Measurements from ENCODE around the gene ZNF792.

GRCh38 chr19:34959021-34959420, 5.0 kb downstream of the ZNF792 start:
- no peak for TF ChIP-seq CTCF (IDR thresholded peaks at IDR 0.05)
- no peak for TF ChIP-seq POLR2AphosphoS5 (IDR thresholded peaks at IDR 0.05; ENCODE audit: insufficient read depth in 1 of 2, low read depth in 1 of 2)
- TF ChIP-seq POLR2A (IDR thresholded peaks at IDR 0.05), result no peak

All from vagina (tissue), 2 donors.